SK-N-MC (cell line): ENCODE measurements around the gene TRIM73.
"Not testable (repeated sequence)": the region's sequence is repeated elsewhere in the genome, so short reads cannot be mapped to it uniquely, and the experiment has no call there.

Experiments
- EZH2 ChIP-seq: fragments of 200-600 bp; sonication (generic); IDR thresholded peaks from one replicate; pipeline ENCODE4 v1.6.1; 2017; ENCODE audit warnings: antibody characterized with exemption
- POLR2AphosphoS5 ChIP-seq: IDR thresholded peaks from 2 replicates; pipeline ENCODE4 v1.6.1; 2012; ENCODE audit warnings: mild to moderate bottlenecking, low read depth, low read length, borderline replicate concordance

DNA sequence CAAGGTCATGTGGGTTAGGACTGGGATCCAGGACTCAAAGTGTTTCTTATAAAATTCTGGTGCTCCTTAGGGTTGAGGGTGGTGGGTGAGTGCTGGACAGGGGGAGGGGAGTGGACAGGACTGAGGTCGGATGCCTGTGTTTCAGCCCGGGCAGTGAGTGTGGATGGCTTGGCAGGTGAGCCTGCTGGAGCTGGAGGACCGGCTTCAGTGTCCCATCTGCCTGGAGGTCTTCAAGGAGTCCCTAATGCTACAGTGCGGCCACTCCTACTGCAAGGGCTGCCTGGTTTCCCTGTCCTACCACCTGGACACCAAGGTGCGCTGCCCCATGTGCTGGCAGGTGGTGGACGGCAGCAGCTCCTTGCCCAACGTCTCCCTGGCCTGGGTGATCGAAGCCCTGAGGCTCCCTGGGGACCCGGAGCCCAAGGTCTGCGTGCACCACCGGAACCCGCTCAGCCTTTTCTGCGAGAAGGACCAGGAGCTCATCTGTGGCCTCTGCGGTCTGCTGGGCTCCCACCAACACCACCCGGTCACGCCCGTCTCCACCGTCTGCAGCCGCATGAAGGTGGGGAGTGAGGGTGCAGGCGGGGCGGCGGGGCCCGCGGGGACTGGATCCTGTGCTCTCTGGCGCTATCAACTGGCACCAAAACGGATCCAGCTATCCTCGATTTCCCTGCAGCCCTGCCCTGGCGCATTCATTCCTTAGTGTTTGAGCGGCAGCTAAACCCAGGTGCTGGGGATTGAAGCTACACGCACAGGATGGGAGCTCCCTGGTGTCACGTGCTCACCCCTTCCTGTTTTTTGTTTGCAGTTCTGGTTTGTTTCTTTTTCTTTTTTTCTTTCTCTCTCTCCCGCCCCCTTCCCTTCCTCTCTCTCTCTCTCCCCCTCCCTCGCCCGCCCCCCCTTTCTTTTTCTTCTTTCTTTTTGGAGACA lies 3.6 kb downstream of the TRIM73 start:
- not testable (repeated sequence) for TF ChIP-seq POLR2AphosphoS5, EZH2
